ENCODE measurements around the gene CCDC170.
"Not testable (repeated sequence)": the region's sequence is repeated elsewhere in the genome, so short reads cannot be mapped to it uniquely, and the experiment has no call there.

The CCDC170 gene

GRCh38 chr6:151544884-151545283, 51.1 kb downstream of the CCDC170 start:
- DNase-seq (ENCODE audit: extremely low read depth in 1 of 2, low read depth in 1 of 2): not testable (repeated sequence)

- no peak for DNase-seq (ENCODE audit: extremely low read depth in 1 of 2, low read depth in 1 of 2)
Measured at GRCh38 chr6:151546941-151547659, 53.3 kb downstream of the CCDC170 start.

- no peak for DNase-seq (ENCODE audit: extremely low read depth in 1 of 2, low read depth in 1 of 2)
Measured at GRCh38 chr6:151548201-151548600, 54.4 kb downstream of the CCDC170 start.

- no peak for DNase-seq (ENCODE audit: extremely low read depth in 1 of 2, low read depth in 1 of 2)
Measured at GRCh38 chr6:151549790-151550189, 56.0 kb downstream of the CCDC170 start.

GRCh38 chr6:151550618-151551017, 56.8 kb downstream of the CCDC170 start:
- DNase-seq (ENCODE audit: extremely low read depth in 1 of 2, low read depth in 1 of 2): no peak

- no peak for DNase-seq (ENCODE audit: extremely low read depth in 1 of 2, low read depth in 1 of 2)
Measured at GRCh38 chr6:151551223-151551857, 57.5 kb downstream of the CCDC170 start.

GRCh38 chr6:151553416-151554165, 59.8 kb downstream of the CCDC170 start:
- no peak for DNase-seq (ENCODE audit: extremely low read depth in 1 of 2, low read depth in 1 of 2)

GRCh38 chr6:151561238-151561637, 67.4 kb downstream of the CCDC170 start:
- DNase-seq (ENCODE audit: extremely low read depth in 1 of 2, low read depth in 1 of 2): no peak

- no peak for DNase-seq (ENCODE audit: extremely low read depth in 1 of 2, low read depth in 1 of 2)
Measured at GRCh38 chr6:151564654-151565053, 70.8 kb downstream of the CCDC170 start.

- DNase-seq (ENCODE audit: extremely low read depth in 1 of 2, low read depth in 1 of 2): no peak
Measured at GRCh38 chr6:151565940-151566339, 72.1 kb downstream of the CCDC170 start.

- DNase-seq (ENCODE audit: extremely low read depth in 1 of 2, low read depth in 1 of 2): no peak
Measured at GRCh38 chr6:151566557-151566956, 72.7 kb downstream of the CCDC170 start.

- DNase-seq (ENCODE audit: extremely low read depth in 1 of 2, low read depth in 1 of 2): no peak
Measured at GRCh38 chr6:151576633-151577032, 82.8 kb downstream of the CCDC170 start.

- no peak for DNase-seq (ENCODE audit: extremely low read depth in 1 of 2, low read depth in 1 of 2)
Measured at GRCh38 chr6:151577257-151577656, 83.4 kb downstream of the CCDC170 start.

GRCh38 chr6:151585741-151586140, 91.9 kb downstream of the CCDC170 start:
- DNase-seq (ENCODE audit: extremely low read depth in 1 of 2, low read depth in 1 of 2): no peak

- DNase-seq (ENCODE audit: extremely low read depth in 1 of 2, low read depth in 1 of 2): no peak
Measured at GRCh38 chr6:151589667-151590066, 95.8 kb downstream of the CCDC170 start.

- no peak for DNase-seq (ENCODE audit: extremely low read depth in 1 of 2, low read depth in 1 of 2)
Measured at GRCh38 chr6:151590742-151591141, 96.9 kb downstream of the CCDC170 start.

GRCh38 chr6:151592449-151593159, 98.8 kb downstream of the CCDC170 start:
- no peak for DNase-seq (ENCODE audit: extremely low read depth in 1 of 2, low read depth in 1 of 2)

- no peak for DNase-seq (ENCODE audit: extremely low read depth in 1 of 2, low read depth in 1 of 2)
Measured at GRCh38 chr6:151609146-151609902, 115.5 kb downstream of the CCDC170 start.

GRCh38 chr6:151610326-151610725, 116.5 kb downstream of the CCDC170 start:
- DNase-seq (ENCODE audit: extremely low read depth in 1 of 2, low read depth in 1 of 2): no peak

GRCh38 chr6:151614630-151615029, 120.8 kb downstream of the CCDC170 start:
- DNase-seq (ENCODE audit: extremely low read depth in 1 of 2, low read depth in 1 of 2): no peak

All from activated CD8-positive, alpha-beta memory T cell treated with anti-CD3 and anti-CD28 coated beads for 1 hour (primary cell).